SJCRH30 (cell line): ENCODE measurements around the gene TMCC1. TPM values are rescaled to one million over a fixed set of nuclear protein-coding genes. Genes with fewer than 3 reads are reported as not detected.
"Not testable (repeated sequence)": the region's sequence is repeated elsewhere in the genome, so short reads cannot be mapped to it uniquely, and the experiment has no call there.

Experiments
- DNase-seq, 2 experiments: peaks; one replicate each; pipeline ENCODE4 v3.0.0-alpha.2; 2015 to 2020
- H3K27ac ChIP-seq: fragments of 250-450 bp; sonication (Bioruptor Pico); 2 replicates; pipeline ENCODE4 v1.5.1; 2020; ENCODE audit warnings: mild to moderate bottlenecking, moderate library complexity
- H3K27me3 ChIP-seq: fragments of 250-450 bp; sonication (Bioruptor Pico); 2 replicates; pipeline ENCODE4 v1.5.1; 2020; ENCODE audit warnings: mild to moderate bottlenecking, moderate library complexity
- H3K36me3 ChIP-seq: fragments of 250-450 bp; sonication (Bioruptor Pico); 2 replicates; pipeline ENCODE4 v1.5.1; 2020; ENCODE audit warnings: mild to moderate bottlenecking, moderate library complexity
- H3K4me1 ChIP-seq: fragments of 250-450 bp; sonication (Bioruptor Pico); 2 replicates; pipeline ENCODE4 v1.5.1; 2020; ENCODE audit warnings: mild to moderate bottlenecking, moderate library complexity
- H3K4me3 ChIP-seq: fragments of 250-450 bp; sonication (Bioruptor Pico); 2 replicates; pipeline ENCODE4 v1.5.1; 2020; ENCODE audit warnings: mild to moderate bottlenecking, moderate library complexity
- H3K9me3 ChIP-seq: fragments of 250-450 bp; sonication (Bioruptor Pico); replicated peaks from 2 replicates; pipeline ENCODE4 v1.5.1; 2020; ENCODE audit warnings: mild to moderate bottlenecking, moderate library complexity
- total RNA-seq: library from RNA; depleted of rRNA; stranded (reverse); fragments of >200 nt; shearing (Covaris generic); gene quantifications from 2 replicates; pipeline ENCODE4 v1.2.3, GENCODE V29; 2014

Gene TMCC1
- total RNA-seq, 1 experiment from 2014 or later = 22.1 TPM

GRCh38 chr3:129917423-129918007 is 24.0 kb upstream of the TMCC1 start:
- H3K4me1 ChIP-seq = no peaks in the 10 kb centered on the region
- H3K27ac ChIP-seq = no peak overlapping the region
- H3K4me3 ChIP-seq = no peak overlapping the region
- H3K36me3 ChIP-seq = no peaks in the 10 kb centered on the region
- no peaks in the 10 kb centered on the region for H3K27me3 ChIP-seq
- DNase-seq = no peak
- H3K9me3 ChIP-seq = peaks cover 6% of the 10 kb centered on the region

- no peaks in the 10 kb centered on the region for H3K36me3 ChIP-seq
- no peaks in the 10 kb centered on the region for H3K27me3 ChIP-seq
- H3K4me3 ChIP-seq = no peak overlapping the region
- H3K9me3 ChIP-seq = peaks cover 6% of the 10 kb centered on the region
- H3K4me1 ChIP-seq = no peaks in the 10 kb centered on the region
- no peak overlapping the region for H3K27ac ChIP-seq
- DNase-seq = no peak
Observed at GRCh38 chr3:129913618-129914017, 20.1 kb upstream of the TMCC1 start.

DNA sequence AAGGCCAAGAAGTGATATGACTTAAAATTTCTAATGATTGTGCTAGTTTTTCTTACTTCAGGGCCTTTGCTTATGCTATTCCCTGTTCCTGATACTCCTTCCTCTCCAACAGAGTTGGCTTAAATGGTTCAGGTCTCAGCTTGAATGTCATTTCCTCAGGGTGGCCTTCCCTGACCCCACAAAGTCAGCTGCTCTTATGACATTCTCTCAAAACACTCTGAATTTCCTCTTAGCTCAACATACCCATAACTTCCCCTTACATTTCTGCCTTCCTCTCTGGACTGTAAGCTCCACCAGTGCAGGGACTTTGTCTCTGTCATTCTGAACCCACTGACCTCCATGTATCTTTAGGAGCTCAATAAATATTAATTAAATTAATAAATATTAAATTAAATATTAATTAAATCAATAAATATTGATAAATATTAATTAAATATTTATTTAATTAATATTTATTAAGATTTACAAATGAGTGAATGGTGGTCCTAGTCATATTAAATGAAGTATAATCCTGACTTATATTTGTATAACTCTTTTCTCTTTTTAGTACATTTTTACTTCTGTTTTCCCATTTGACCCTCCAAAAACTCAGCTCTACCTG is 17.9 kb upstream of the TMCC1 start:
- no peak for DNase-seq

GRCh38 chr3:129909235-129909634 is 15.7 kb upstream of the TMCC1 start:
- H3K9me3 ChIP-seq = peaks cover 30% of the 10 kb centered on the region
- H3K27me3 ChIP-seq, H3K4me3 ChIP-seq, H3K27ac ChIP-seq, DNase-seq, H3K4me1 ChIP-seq, H3K36me3 ChIP-seq: not testable (repeated sequence)

More for the DNA sequence above, 17.9 kb upstream of the TMCC1 start:
- Histone ChIP-seq H3K36me3 (peaks cover 3% of the 10 kb centered on the region), H3K9me3 (peaks cover 12% of the 10 kb centered on the region), H3K4me1 (no peaks in the 10 kb centered on the region), H3K27ac (no peak overlapping the region), H3K27me3 (no peaks in the 10 kb centered on the region), H3K4me3 (no peak overlapping the region)

DNA sequence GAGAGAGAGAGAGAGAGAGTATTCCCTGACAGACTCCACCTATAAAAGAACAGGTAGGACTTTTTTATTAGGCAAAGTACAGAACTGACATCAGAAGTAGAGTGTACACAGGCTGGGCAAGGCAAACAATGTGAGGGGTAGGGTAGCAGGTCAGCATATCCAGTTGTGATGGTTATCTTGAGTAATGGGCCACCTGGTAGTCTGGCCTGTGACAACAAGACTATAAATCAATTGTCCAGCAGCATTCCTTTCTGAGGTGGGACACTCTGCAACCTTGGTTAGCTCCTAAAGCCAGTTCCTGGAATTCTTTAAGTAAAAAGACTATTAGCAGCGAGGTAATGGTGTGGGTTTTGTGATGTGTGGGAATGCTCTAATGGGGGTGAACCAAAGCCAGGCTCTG is 14.9 kb upstream of the TMCC1 start:
- no peak for DNase-seq
- Histone ChIP-seq H3K9me3 (peaks cover 30% of the 10 kb centered on the region), H3K4me1 (no peaks in the 10 kb centered on the region), H3K36me3 (peaks cover 10% of the 10 kb centered on the region), H3K27me3 (no peaks in the 10 kb centered on the region), H3K27ac (no peak overlapping the region), H3K4me3 (no peak overlapping the region)

DNA sequence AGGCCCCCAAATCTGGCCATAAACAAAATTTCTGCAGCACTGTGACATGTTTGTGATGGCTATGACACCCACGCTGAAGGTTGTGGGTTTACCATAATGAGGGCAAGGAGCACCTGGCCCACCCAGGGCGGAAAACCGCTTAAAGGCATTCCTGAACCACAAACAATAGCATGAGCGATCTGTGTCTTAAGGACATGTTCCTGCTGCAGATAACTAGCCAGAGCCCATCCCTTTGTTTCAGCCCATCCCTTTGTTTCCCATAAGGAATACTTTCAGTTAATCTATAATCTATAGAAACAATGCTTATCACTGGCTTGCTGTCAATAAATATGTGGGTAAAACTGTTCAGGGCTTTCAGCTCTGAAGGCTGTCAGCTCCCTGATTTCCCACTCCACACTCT is 7.8 kb upstream of the TMCC1 start:
- not testable (repeated sequence) for H3K27ac ChIP-seq, H3K36me3 ChIP-seq, H3K27me3 ChIP-seq, H3K4me1 ChIP-seq, H3K4me3 ChIP-seq, DNase-seq
- H3K9me3 ChIP-seq = peaks cover 18% of the 10 kb centered on the region

DNA sequence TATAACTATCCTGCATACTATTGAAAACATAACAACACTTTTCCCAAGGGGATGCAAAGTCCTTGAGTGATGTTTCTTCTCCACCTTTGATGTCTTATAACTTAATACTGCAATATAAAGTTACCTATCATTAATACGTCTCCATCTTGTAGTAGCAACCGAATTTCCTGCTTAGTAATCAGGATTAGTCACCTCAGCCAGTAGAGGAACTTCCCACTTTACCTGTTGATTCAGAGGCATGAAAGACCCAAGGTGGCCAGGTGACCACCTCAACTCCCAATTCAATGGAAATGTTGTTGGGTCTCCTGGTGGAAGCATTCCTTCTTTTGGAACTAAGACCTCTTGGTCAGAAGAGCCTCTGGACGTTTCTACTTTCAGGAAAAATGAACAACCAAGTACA is 3.5 kb upstream of the TMCC1 start:
- Histone ChIP-seq H3K36me3 (no peaks in the 10 kb centered on the region), H3K9me3 (no peaks in the 10 kb centered on the region), H3K4me3 (no peak overlapping the region), H3K27ac (no peak overlapping the region), H3K27me3 (no peaks in the 10 kb centered on the region), H3K4me1 (peaks cover 2% of the 10 kb centered on the region; the same call in 1 of the 2 replicates)
- DNase-seq = no peak

GRCh38 chr3:129892857-129893580 is 492 bp downstream of the TMCC1 start:
- peaks cover 38% of the 10 kb centered on the region for H3K4me1 ChIP-seq

GRCh38 chr3:129892486-129892856 is 1.0 kb downstream of the TMCC1 start:
- H3K4me3 ChIP-seq = peak overlapping the region; percentile 84
- H3K27me3 ChIP-seq = no peaks in the 10 kb centered on the region
- peak overlapping the region; percentile 80 for H3K27ac ChIP-seq
- H3K4me1 ChIP-seq = peaks cover 40% of the 10 kb centered on the region
- no peak for DNase-seq
- peaks cover 3% of the 10 kb centered on the region; the same call in 1 of the 2 replicates for H3K36me3 ChIP-seq
- H3K9me3 ChIP-seq = no peaks in the 10 kb centered on the region

More at GRCh38 chr3:129892857-129893580, 492 bp downstream of the TMCC1 start:
- Histone ChIP-seq H3K27me3 (no peaks in the 10 kb centered on the region), H3K36me3 (no peaks in the 10 kb centered on the region), H3K4me3 (peak overlapping the region; percentile 84), H3K27ac (peak overlapping the region; percentile 80), H3K9me3 (no peaks in the 10 kb centered on the region)
- DNase-seq = peak; percentile 69 to 74

- peak overlapping the region; percentile 85 for H3K27ac ChIP-seq
- no peak for DNase-seq
Observed at GRCh38 chr3:129890891-129891290, 2.6 kb downstream of the TMCC1 start.

GRCh38 chr3:129890125-129890524 is 3.4 kb downstream of the TMCC1 start:
- Histone ChIP-seq H3K27ac (peak overlapping the region; percentile 85), H3K36me3 (peaks cover 3% of the 10 kb centered on the region; the same call in 1 of the 2 replicates), H3K9me3 (no peaks in the 10 kb centered on the region), H3K27me3 (no peaks in the 10 kb centered on the region), H3K4me1 (peaks cover 40% of the 10 kb centered on the region), H3K4me3 (0 out of 2 replicates have a peak overlapping the region, but pooled peaks have one; percentile 0)
- DNase-seq = peak; percentile 78 to 92

More at GRCh38 chr3:129890891-129891290, 2.6 kb downstream of the TMCC1 start:
- Histone ChIP-seq H3K36me3 (peaks cover 3% of the 10 kb centered on the region; the same call in 1 of the 2 replicates), H3K4me1 (peaks cover 40% of the 10 kb centered on the region), H3K9me3 (no peaks in the 10 kb centered on the region), H3K4me3 (no peak overlapping the region), H3K27me3 (no peaks in the 10 kb centered on the region)

DNA sequence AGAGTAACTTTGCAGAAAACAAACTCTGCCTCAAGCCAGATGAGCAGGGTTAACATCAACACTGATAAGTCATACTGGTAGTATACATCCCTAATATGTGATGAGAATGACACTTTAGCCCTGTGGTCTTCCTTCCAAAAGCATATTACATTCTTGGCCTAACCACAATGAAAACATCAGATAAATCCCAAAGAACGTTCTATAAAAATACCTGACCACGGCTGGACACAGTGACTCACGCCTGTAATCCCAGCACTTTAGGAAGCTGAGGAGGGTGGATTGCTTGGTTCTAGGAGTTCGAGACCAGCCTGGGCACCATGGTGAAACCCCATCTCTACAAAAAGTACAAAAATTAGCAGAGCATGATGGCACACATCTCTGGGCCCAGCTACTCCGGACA is 4.7 kb downstream of the TMCC1 start:
- peaks cover 40% of the 10 kb centered on the region for H3K4me1 ChIP-seq
- peaks cover 10% of the 10 kb centered on the region for H3K36me3 ChIP-seq
- H3K9me3 ChIP-seq = no peaks in the 10 kb centered on the region
- H3K27me3 ChIP-seq = no peaks in the 10 kb centered on the region
- DNase-seq = peak; percentile 72 to 80
- no peak overlapping the region for H3K4me3 ChIP-seq
- peak overlapping the region; percentile 85; the same call in 1 of the 2 replicates for H3K27ac ChIP-seq

GRCh38 chr3:129881261-129881660 is 12.2 kb downstream of the TMCC1 start:
- Histone ChIP-seq H3K27me3 (no peaks in the 10 kb centered on the region), H3K4me3 (no peak overlapping the region), H3K9me3 (no peaks in the 10 kb centered on the region), H3K27ac (no peak overlapping the region), H3K36me3 (peaks cover 40% of the 10 kb centered on the region), H3K4me1 (no peaks in the 10 kb centered on the region)
- DNase-seq = no peak

- Histone ChIP-seq H3K4me1 (no peaks in the 10 kb centered on the region), H3K27ac (no peak overlapping the region), H3K4me3 (no peak overlapping the region), H3K9me3 (no peaks in the 10 kb centered on the region), H3K27me3 (no peaks in the 10 kb centered on the region), H3K36me3 (peaks cover 54% of the 10 kb centered on the region)
- no peak for DNase-seq
Observed at GRCh38 chr3:129878355-129878754, 15.2 kb downstream of the TMCC1 start.

DNA sequence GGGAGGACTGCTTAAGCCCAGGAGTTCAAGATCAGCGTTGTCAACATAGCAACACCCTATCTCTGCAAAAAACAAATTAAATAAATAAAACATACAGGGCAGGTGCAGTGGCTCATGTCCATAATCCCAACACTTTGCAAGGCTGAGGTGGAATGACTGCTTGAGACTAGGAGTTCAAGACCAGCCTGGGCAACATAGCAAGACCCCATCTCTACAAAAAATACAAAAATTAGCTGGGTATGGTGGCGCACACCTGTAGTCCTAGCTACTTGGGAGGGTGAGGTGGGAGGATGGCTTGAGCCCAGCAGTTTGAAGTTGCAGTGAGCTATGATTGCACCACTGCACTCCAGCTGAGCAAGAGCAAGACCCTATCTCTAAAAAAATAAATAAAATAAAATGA is 19.0 kb downstream of the TMCC1 start:
- H3K4me3 ChIP-seq, H3K4me1 ChIP-seq, DNase-seq, H3K27me3 ChIP-seq, H3K9me3 ChIP-seq, H3K27ac ChIP-seq: not testable (repeated sequence)
- peaks cover 54% of the 10 kb centered on the region for H3K36me3 ChIP-seq
